K562 (cell line): ENCODE results near the gene MKLN1. TPM values are rescaled to one million over a fixed set of nuclear protein-coding genes. Genes with fewer than 3 reads are reported as not detected.

Experiments
- ATAC-seq: fragments of 200-7000 bp; cut with Tn5 transposase; 3 replicates; pipeline ENCODE4 v1.9.1; 2020; ENCODE audit warnings: moderate library complexity
- BruUV-seq: library from RNA; stranded (reverse); fragments of 400-500 nt; replicated peaks from 2 replicates; lab custom pipeline; 2021; lab: Mats Ljungman, UMichigan
- CTCF ChIA-PET: fragments of 300-600 bp; formaldehyde crosslinking; extraction: SDS; loops from one replicate; lab custom pipeline; 2021; ENCODE audit warnings: low intra/inter-chr PET ratio; lab: Yijun Ruan, JAX
- POLR2A ChIA-PET: fragments of 300-600, 350-650 bp; sonication (Branson Sonifier 250); formaldehyde crosslinking; extraction: SDS; loops from one replicate; lab custom pipeline; 2021; ENCODE audit warnings: antibody characterized with exemption, inconsistent platforms; lab: Yijun Ruan, JAX
- DNase-seq, 4 experiments: peaks; one replicate each; pipeline versions ENCODE4 v3.0.0 to v3.0.0-alpha.2; 2011 to 2018; ENCODE audit warnings: low spot score in 3 of 4, mixed read lengths in 3 of 4; ENCODE audit errors: extremely low read depth in 1 of 4
- FAIRE-seq: peaks from 2 replicates; lab custom pipeline; 2011; peaks lifted over from hg19 to GRCh38; lab: Jason Lieb, UNC
- H2AFZ ChIP-seq: 2 replicates; pipeline ENCODE4 v1.6.0; 2011; ENCODE audit warnings: low read depth, low read length, control low read depth, inconsistent platforms
- H3K27ac ChIP-seq: fragments of 200-600 bp; 3 replicates; pipeline ENCODE4 v1.8.0; 2011; ENCODE audit warnings: low read depth, mild to moderate bottlenecking, control low read depth, inconsistent platforms, low read length, moderate library complexity, mixed read lengths; ENCODE audit errors: extremely low read depth
- H3K27me3 ChIP-seq, 2 experiments: fragments of 300-600 bp in 1 of 2; 2 replicates in 1 of 2; 3 replicates in 1 of 2; pipeline versions ENCODE4 v1.6.0 to v1.8.0; 2011; ENCODE audit warnings: inconsistent platforms in 2 of 2, low read length in 2 of 2, mild to moderate bottlenecking in 1 of 2, mixed read lengths in 1 of 2, moderate library complexity in 1 of 2; ENCODE audit not compliant: control insufficient read depth in 2 of 2, insufficient read depth in 2 of 2
- H3K36me3 ChIP-seq: fragments of 300-600 bp; 3 replicates; pipeline ENCODE4 v1.8.0; 2011; ENCODE audit warnings: mild to moderate bottlenecking, low read length, inconsistent platforms; ENCODE audit not compliant: control insufficient read depth, insufficient read depth
- H3K4me1 ChIP-seq, 2 experiments: fragments of 200-600 bp in 1 of 2; replicated peaks in 1 of 2; 2 replicates in 1 of 2; 3 replicates in 1 of 2; pipeline versions ENCODE4 v1.5.1 to v1.8.0; 2011; ENCODE audit warnings: inconsistent platforms in 2 of 2, low read length in 2 of 2, mild to moderate bottlenecking in 1 of 2, mixed read lengths in 1 of 2, moderate library complexity in 1 of 2; ENCODE audit not compliant: control insufficient read depth in 2 of 2, insufficient read depth in 2 of 2
- H3K4me2 ChIP-seq: 2 replicates; pipeline ENCODE4 v1.6.1; 2011; ENCODE audit warnings: low read length, control low read depth, inconsistent platforms, mixed read lengths; ENCODE audit not compliant: insufficient read depth
- H3K4me3 ChIP-seq: fragments of 200-600 bp; sonication (generic), shearing (Covaris generic); 2 replicates; pipeline ENCODE4 v1.5.1; 2016; ENCODE audit warnings: control low read depth, inconsistent platforms
- H3K79me2 ChIP-seq: fragments of 200-600 bp; 3 replicates; pipeline ENCODE4 v1.8.0; 2011; ENCODE audit warnings: low read length, inconsistent platforms; ENCODE audit not compliant: control insufficient read depth, insufficient read depth
- H3K9ac ChIP-seq, 2 experiments: 2 replicates each; pipeline versions ENCODE4 v1.6.0 to v1.6.1; 2011; ENCODE audit warnings: low read depth in 2 of 2, low read length in 2 of 2, control low read depth in 1 of 2, inconsistent platforms in 1 of 2, mild to moderate bottlenecking in 1 of 2, mixed read lengths in 1 of 2; ENCODE audit not compliant: insufficient read depth in 1 of 2
- H3K9me1 ChIP-seq: one replicate; pipeline ENCODE4 v1.6.0; 2011; ENCODE audit warnings: inconsistent platforms, mild to moderate bottlenecking, low read length, moderate library complexity; ENCODE audit not compliant: control insufficient read depth, insufficient read depth
- H3K9me3 ChIP-seq: replicated peaks from 2 replicates; pipeline ENCODE4 v1.5.1; 2011; ENCODE audit warnings: low read depth, low read length, inconsistent platforms; ENCODE audit not compliant: control insufficient read depth, insufficient read depth
- H4K20me1 ChIP-seq: replicated peaks from 2 replicates; pipeline ENCODE4 v1.6.1; 2011; ENCODE audit warnings: low read length, inconsistent platforms, mixed read lengths; ENCODE audit not compliant: control insufficient read depth, insufficient read depth
- ARID1B ChIP-seq: fragments of 450-650 bp; IDR thresholded peaks from 2 replicates; pipeline ENCODE4 v1.6.1; 2016; ENCODE audit warnings: antibody characterized with exemption, mild to moderate bottlenecking, inconsistent platforms
- CXXC5 ChIP-seq: fragments of 250-450 bp; sonication (Bioruptor Pico); IDR thresholded peaks from 2 replicates; pipeline ENCODE4 v1.8.0; 2022; ENCODE audit warnings: inconsistent platforms, mild to moderate bottlenecking, moderate library complexity
- ERF ChIP-seq: fragments of 450-650 bp; formaldehyde crosslinking; IDR thresholded peaks from 2 replicates; pipeline ENCODE4 v1.4.0; 2020; ENCODE audit warnings: mild to moderate bottlenecking, mixed read lengths
- HLTF ChIP-seq: fragments of 450-650 bp; IDR thresholded peaks from 2 replicates; pipeline ENCODE4 v1.6.1; 2016
- HOMEZ ChIP-seq: fragments of 250-450 bp; sonication (Bioruptor Pico); IDR thresholded peaks from 2 replicates; pipeline ENCODE4 v1.4.0; 2020; ENCODE audit warnings: mild to moderate bottlenecking, moderate library complexity
- PRPF4 ChIP-seq: fragments of 200-400 bp; formaldehyde crosslinking; IDR thresholded peaks from one replicate; pipeline ENCODE4 v1.6.1; 2017; ENCODE audit warnings: low read length, low read depth, mild to moderate bottlenecking; ENCODE audit not compliant: insufficient read depth, poor library complexity, severe bottlenecking
- PTTG1 ChIP-seq: fragments of 450-650 bp; IDR thresholded peaks from 2 replicates; pipeline ENCODE4 v1.6.1; 2016; ENCODE audit warnings: low read depth, mild to moderate bottlenecking, missing genetic modification characterization, missing compliant biosample characterization
- TCF3 ChIP-seq: sonication (generic); formaldehyde crosslinking; IDR thresholded peaks from 2 replicates; pipeline ENCODE4 v1.4.0; 2020; ENCODE audit warnings: mild to moderate bottlenecking, missing genetic modification reagents
- ZKSCAN3 ChIP-seq: fragments of 250-450 bp; sonication (Bioruptor Pico); IDR thresholded peaks from 2 replicates; pipeline ENCODE4 v1.4.0; 2020
- WGBS: fragments of 100-300 bp; shearing (Covaris generic); methylation state at CpG from one replicate; pipeline ENCODE4 v1.1.6; 2016; ENCODE audit warnings: low coverage, mixed read lengths; ENCODE audit not compliant: insufficient coverage; ENCODE audit errors: missing lambda C conversion rate; 5-methylcytosine and 5-hydroxymethylcytosine counted together
- in situ Hi-C: fragments of 300-500 bp; cut with MboI; formaldehyde crosslinking; loops from 4 replicates; pipeline ENCODE4 v1.15.0; 2018; ENCODE audit warnings: inconsistent platforms, mixed read lengths
- intact Hi-C: fragments of 100-400 bp; cut with micrococcal nuclease; formaldehyde crosslinking; loops from 2 replicates; pipeline ENCODE4 v1.14.2; 2022
- polyA plus RNA-seq, 8 experiments: library from polyadenylated mRNA; depleted of rRNA in 4 of 8; stranded (reverse) in 5 of 8; unstranded in 3 of 8; fragments of >200 nt; fragmentation: Nextera tagmentation in 2 of 8; fragmentation: Illumina TruSeq in 1 of 8; extraction: Ambion mirVana in 2 of 8; extraction: Trizol in 1 of 8; gene quantifications; 2 replicates each; pipeline versions ENCODE4 v1.2.1 to v1.2.3, GENCODE V29; 2011 to 2014; ENCODE audit warnings: inconsistent platforms in 1 of 8, missing spikeins in 1 of 8
- total RNA-seq, 7 experiments: library from RNA; depleted of rRNA in 6 of 7; stranded (reverse); fragments of >200 nt in 6 of 7; fragmentation: Illumina TruSeq in 2 of 7; extraction: Trizol in 2 of 7; gene quantifications; 2 replicates each; pipeline versions ENCODE4 v1.2.1 to v1.2.3, GENCODE V29; 2011 to 2021; ENCODE audit warnings: low replicate concordance in 1 of 7
- TF ChIP-seq, protein P1 (sequence below): fragments of 250-450 bp; sonication (Bioruptor Pico); IDR thresholded peaks from 2 replicates; pipeline ENCODE4 v1.4.0; 2020
- TF ChIP-seq, protein P2 (sequence below): fragments of 250-450 bp; sonication (Bioruptor Pico); IDR thresholded peaks from 2 replicates; pipeline ENCODE4 v1.5.0; 2021; ENCODE audit warnings: mild to moderate bottlenecking, moderate library complexity
- TF ChIP-seq, protein P3 (sequence below): IDR thresholded peaks from 2 replicates; pipeline ENCODE4 v1.6.1; 2011; ENCODE audit warnings: borderline replicate concordance, low read depth, mild to moderate bottlenecking, moderate library complexity, low read length; ENCODE audit not compliant: insufficient read depth, poor library complexity, severe bottlenecking

MKLN1 gene
- total and polyA plus RNA-seq, 9 of the 15 experiments (the other 6 are each of a cell fraction or from before 2014, with no cell fraction given), result 18.6 to 80.4 (median 56.0) TPM

DNA sequence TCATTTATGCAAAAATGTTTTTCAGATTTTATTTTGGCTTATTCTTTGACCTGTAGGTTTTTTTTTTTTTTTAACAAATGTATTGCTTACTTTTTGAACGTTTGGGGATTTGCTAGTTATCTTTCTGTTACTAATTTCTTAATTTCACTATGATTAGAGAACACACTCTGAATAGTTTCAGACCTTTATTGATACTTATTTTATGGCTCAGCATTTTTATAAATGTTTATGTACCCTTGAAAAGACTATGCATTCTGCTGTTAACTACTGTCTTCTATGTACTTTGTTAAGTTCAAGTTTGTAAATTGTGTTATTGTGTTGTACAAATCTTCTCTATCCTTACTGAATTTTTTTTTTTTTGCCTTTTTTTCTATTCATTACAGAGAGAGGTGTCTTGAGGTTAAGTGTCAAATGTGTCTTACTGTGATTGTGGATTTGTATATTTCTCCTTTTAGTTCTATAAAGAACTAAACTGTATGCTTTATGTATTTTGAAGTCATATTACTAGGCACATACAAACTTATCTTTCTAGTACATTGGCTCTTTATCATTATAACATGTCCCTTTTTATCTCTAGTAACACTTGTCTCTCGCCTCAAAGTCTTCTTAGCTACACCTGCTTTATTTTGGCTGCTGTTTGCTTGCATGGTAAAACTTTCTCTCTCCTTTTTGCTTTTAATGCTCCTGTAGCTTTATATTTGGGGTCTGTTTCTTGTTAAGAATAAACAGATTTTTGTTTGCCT, 8.1 kb downstream of the MKLN1 start:
- Histone ChIP-seq H4K20me1 (no peaks in the 10 kb centered on the region), H2AFZ (no peak overlapping the region), H3K79me2 (peaks cover 96% of the 10 kb centered on the region), H3K27me3 (no peaks in the 10 kb centered on the region), H3K9me3 (peaks cover 20% of the 10 kb centered on the region), H3K4me2 (no peak overlapping the region), H3K9me1 (no peaks in the 10 kb centered on the region), H3K27ac (no peak overlapping the region), H3K4me3 (no peak overlapping the region), H3K4me1 (peaks cover 0 to 2% of the 10 kb centered on the region in 2 experiments; a peak in 2 of 5 replicates), H3K36me3 (peaks cover 15% of the 10 kb centered on the region), H3K9ac (no peak overlapping the region)
- in situ Hi-C loops (no loop called here), intact Hi-C loops (no loop called here)
- ATAC-seq (peak; percentile 62), FAIRE-seq (no peak), DNase-seq (peak in 1 of 4 experiments; percentile 40)
- 6% methylated on average over 2 of the region's 2 CpGs for WGBS
- no TSS peak for BruUV-seq
- POLR2A ChIA-PET, result interaction anchor here (1.1 to 1.8 kb wide), 2 partner anchors 8 to 10 kb away, joined by 3 to 13 read pairs; partner anchors contain the start of gene MKLN1
- CTCF ChIA-PET, result no interaction called here
- TF ChIP-seq PRPF4, result no peak
- TF ChIP-seq ERF (CRISPR knock-in tag), result no peak
- TF ChIP-seq, protein P1, sequence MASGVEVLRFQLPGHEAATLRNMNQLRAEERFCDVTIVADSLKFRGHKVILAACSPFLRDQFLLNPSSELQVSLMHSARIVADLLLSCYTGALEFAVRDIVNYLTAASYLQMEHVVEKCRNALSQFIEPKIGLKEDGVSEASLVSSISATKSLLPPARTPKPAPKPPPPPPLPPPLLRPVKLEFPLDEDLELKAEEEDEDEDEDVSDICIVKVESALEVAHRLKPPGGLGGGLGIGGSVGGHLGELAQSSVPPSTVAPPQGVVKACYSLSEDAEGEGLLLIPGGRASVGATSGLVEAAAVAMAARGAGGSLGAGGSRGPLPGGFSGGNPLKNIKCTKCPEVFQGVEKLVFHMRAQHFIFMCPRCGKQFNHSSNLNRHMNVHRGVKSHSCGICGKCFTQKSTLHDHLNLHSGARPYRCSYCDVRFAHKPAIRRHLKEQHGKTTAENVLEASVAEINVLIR (CRISPR knock-in tag), result no peak
- no peak for TF ChIP-seq ZKSCAN3 (CRISPR knock-in tag)
- peak; percentile 86 for TF ChIP-seq ARID1B
- TF ChIP-seq HLTF, result 0 out of 2 replicates have a peak, but pooled peaks have one; percentile 21
- TF ChIP-seq, protein P2, sequence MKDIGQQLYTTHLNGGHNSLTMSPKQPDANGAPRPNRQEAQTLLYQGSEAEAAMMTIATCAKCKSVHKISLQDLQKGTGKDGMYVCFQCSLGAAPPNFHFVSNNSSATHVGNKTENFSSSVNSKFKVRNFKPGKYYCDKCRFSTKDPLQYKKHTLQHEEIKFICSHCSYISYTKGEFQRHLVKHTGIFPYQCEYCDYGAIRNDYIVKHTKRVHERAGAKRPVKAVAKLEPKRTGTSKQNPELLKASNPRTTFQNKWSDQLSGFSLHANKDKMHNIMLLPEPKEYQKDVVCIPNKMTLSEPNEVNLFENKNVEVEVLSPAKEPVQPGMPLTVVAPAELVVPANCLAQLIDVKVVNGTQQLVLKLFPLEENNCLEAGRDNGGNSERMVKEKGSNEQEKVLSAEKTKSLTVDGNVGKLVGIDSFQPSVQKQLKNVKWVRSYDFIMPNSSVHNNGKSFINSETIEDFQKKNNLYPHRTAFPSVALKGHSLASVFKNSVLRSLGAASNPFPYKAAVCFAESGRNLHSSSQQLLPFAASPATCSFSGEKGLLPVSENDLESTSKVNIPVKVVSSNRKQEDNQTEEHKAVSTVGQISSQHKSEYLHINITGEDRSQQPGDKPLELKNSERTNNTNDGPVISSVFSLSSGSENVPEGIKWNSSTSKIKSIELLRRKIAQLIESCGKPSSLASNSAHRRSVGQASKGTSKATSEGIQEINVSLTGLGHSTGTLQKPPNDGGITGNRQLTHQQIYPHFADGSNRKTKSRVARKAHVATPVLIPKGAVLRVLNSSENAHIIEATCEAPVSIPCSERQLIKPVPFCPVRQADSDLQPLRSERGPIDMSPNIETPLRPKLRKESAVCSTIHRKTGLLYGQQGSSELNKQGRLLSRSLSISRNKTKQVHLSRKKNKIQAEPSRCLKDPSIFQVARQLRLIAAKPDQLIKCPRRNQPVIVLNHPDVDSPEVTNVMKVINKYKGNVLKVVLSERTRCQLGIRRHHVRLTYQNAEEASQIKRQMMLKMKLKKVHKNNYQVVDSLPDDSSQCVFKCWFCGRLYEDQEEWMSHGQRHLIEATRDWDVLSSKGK (CRISPR knock-in tag), result no peak
- TF ChIP-seq, protein P3, sequence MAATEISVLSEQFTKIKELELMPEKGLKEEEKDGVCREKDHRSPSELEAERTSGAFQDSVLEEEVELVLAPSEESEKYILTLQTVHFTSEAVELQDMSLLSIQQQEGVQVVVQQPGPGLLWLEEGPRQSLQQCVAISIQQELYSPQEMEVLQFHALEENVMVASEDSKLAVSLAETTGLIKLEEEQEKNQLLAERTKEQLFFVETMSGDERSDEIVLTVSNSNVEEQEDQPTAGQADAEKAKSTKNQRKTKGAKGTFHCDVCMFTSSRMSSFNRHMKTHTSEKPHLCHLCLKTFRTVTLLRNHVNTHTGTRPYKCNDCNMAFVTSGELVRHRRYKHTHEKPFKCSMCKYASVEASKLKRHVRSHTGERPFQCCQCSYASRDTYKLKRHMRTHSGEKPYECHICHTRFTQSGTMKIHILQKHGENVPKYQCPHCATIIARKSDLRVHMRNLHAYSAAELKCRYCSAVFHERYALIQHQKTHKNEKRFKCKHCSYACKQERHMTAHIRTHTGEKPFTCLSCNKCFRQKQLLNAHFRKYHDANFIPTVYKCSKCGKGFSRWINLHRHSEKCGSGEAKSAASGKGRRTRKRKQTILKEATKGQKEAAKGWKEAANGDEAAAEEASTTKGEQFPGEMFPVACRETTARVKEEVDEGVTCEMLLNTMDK, result no peak
- TF ChIP-seq PTTG1 (tag), result no peak
- TF ChIP-seq CXXC5 (CRISPR knock-in tag), result no peak
- TF ChIP-seq HOMEZ (CRISPR knock-in tag), result no peak
- peak; percentile 81 for TF ChIP-seq TCF3 (CRISPR knock-in tag)
